Calu3 (cell line): ENCODE measurements around the gene C5AR2. TPM values are rescaled to one million over a fixed set of nuclear protein-coding genes. Genes with fewer than 3 reads are reported as not detected.
A peak's percentile ranks its signal among the peaks of the same experiment; 100 is the strongest.

Source experiments
- BruUV-seq: library from RNA; stranded (reverse); fragments of 400-500 nt; replicated peaks from 2 replicates; lab custom pipeline; 2021; lab: Mats Ljungman, UMichigan
- CTCF ChIA-PET: fragments of 300-600 bp; sonication (Branson Sonifier 250); formaldehyde crosslinking; loops from one replicate; lab custom pipeline; 2022; ENCODE audit warnings: antibody characterized with exemption; lab: Charles Lee
- DNase-seq: peaks from one replicate; pipeline ENCODE4 v3.0.0; 2022
- H3K27ac Mint-ChIP-seq: one replicate; pipeline ENCODE4 v1.8.0; 2022; ENCODE audit warnings: mixed read lengths; ENCODE audit not compliant: unreplicated experiment
- H3K27me3 Mint-ChIP-seq: one replicate; pipeline ENCODE4 v1.8.0; 2022; ENCODE audit warnings: mixed read lengths; ENCODE audit not compliant: unreplicated experiment
- H3K36me3 Mint-ChIP-seq: one replicate; pipeline ENCODE4 v1.8.0; 2022; ENCODE audit warnings: mild to moderate bottlenecking, moderate library complexity, mixed read lengths; ENCODE audit not compliant: insufficient read depth, unreplicated experiment
- H3K4me1 Mint-ChIP-seq: one replicate; pipeline ENCODE4 v1.8.0; 2022; ENCODE audit warnings: mild to moderate bottlenecking, low read depth, mixed read lengths; ENCODE audit not compliant: unreplicated experiment
- H3K4me3 Mint-ChIP-seq: one replicate; pipeline ENCODE4 v1.8.0; 2022; ENCODE audit warnings: mild to moderate bottlenecking, low read depth, moderate library complexity, mixed read lengths; ENCODE audit not compliant: unreplicated experiment
- H3K9me3 Mint-ChIP-seq: one replicate; pipeline ENCODE4 v1.8.0; 2022; ENCODE audit warnings: low read depth, mixed read lengths; ENCODE audit not compliant: unreplicated experiment
- intact Hi-C: fragments of 100-400 bp; cut with micrococcal nuclease; formaldehyde crosslinking; loops from one replicate; pipeline ENCODE4 v1.10.0; 2022; ENCODE audit not compliant: unreplicated experiment
- total RNA-seq: library from RNA; stranded (reverse); gene quantifications from 2 replicates; pipeline ENCODE4 v1.2.3, GENCODE V29; 2022
- TF ChIP-seq, protein P1 (sequence below): fragments of 200-600 bp; IDR thresholded peaks from one replicate; pipeline ENCODE4 v1.8.0; 2022; ENCODE audit warnings: antibody characterized with exemption; ENCODE audit not compliant: unreplicated experiment

The C5AR2 gene
- total RNA-seq, 1 experiment from 2014 or later, result 0.31 TPM

DNA sequence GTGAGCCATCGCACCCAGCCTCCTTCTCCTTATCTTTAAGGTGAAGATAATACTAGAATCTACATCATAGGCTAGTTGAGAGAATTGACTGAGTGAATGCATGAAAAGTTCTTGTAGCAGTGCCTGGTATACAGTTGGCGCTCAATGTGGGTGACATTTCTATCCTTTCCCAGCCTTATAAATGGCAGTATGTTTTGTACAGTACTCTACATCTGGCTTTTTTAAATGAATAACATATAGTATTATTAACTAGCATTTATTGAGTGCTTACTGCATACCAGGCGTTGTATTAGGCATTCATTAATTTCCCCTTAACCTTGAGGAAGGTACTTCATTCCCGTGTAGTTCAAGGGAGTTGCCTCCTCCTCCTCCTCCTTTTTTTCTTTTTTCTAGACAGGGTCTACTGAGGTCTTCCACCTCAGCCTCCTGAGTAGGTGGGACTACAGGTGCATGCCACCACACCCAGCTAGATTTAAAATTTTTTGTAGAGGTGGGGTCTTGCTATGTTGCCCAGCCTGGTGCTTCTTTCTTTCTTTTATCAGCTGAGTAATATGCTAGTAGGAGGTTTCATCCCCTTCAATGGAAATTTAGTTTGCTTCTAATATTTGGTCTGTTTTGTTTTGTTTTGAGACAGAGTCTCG lies 19.5 kb upstream of the C5AR2 start:
- CTCF ChIA-PET, result interaction anchor here (1.2 kb wide), 1 partner anchor 37 kb away, joined by 4 read pairs; the partner anchor contains the start of gene DHX34
- intact Hi-C loops, result no loop called here
- peaks cover 36% of the 10 kb centered on the region for H3K4me1 Mint-ChIP-seq
- no TSS peak for BruUV-seq
- peak overlapping the region; percentile 78 for H3K27ac Mint-ChIP-seq
- no peak for DNase-seq
- H3K9me3 Mint-ChIP-seq, result no peaks in the 10 kb centered on the region
- TF ChIP-seq, protein P1, sequence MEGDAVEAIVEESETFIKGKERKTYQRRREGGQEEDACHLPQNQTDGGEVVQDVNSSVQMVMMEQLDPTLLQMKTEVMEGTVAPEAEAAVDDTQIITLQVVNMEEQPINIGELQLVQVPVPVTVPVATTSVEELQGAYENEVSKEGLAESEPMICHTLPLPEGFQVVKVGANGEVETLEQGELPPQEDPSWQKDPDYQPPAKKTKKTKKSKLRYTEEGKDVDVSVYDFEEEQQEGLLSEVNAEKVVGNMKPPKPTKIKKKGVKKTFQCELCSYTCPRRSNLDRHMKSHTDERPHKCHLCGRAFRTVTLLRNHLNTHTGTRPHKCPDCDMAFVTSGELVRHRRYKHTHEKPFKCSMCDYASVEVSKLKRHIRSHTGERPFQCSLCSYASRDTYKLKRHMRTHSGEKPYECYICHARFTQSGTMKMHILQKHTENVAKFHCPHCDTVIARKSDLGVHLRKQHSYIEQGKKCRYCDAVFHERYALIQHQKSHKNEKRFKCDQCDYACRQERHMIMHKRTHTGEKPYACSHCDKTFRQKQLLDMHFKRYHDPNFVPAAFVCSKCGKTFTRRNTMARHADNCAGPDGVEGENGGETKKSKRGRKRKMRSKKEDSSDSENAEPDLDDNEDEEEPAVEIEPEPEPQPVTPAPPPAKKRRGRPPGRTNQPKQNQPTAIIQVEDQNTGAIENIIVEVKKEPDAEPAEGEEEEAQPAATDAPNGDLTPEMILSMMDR, result no peak
- H3K27me3 Mint-ChIP-seq, result peaks cover 13% of the 10 kb centered on the region
- H3K4me3 Mint-ChIP-seq, result no peak overlapping the region
- peaks cover 30% of the 10 kb centered on the region for H3K36me3 Mint-ChIP-seq

DNA sequence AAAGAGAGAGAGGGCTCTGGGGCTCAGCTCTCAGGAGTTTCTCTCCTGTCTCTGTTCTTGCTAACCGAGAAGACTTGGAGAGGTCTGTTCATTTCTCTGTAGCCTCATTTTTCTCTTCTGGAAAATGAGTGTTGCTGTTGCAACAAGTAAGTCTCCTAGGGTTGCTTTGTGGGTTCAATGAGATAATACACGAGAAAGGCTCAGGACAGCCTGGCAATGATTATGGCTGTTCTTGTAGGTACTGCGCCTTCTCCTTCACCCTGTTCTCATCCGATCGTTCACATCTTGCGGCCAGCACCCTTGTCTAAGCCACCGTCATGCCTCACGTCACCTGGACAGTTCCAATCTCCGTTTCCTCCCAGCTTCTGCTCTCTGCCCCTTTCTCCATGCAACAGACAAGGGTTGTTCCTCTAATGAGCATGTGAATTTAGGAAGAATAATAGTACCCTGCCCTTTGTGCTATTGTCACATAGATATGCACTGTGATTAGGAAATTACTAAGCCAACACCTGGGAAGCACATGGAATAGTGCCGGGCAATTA lies 18.1 kb upstream of the C5AR2 start:
- no peak for DNase-seq
- peaks cover 30% of the 10 kb centered on the region for H3K36me3 Mint-ChIP-seq
- H3K27ac Mint-ChIP-seq, result peak overlapping the region; percentile 78
- intact Hi-C loops, result no loop called here
- no peaks in the 10 kb centered on the region for H3K9me3 Mint-ChIP-seq
- no TSS peak for BruUV-seq
- peaks cover 13% of the 10 kb centered on the region for H3K27me3 Mint-ChIP-seq
- H3K4me3 Mint-ChIP-seq, result no peak overlapping the region
- TF ChIP-seq, protein P1, result no peak
- H3K4me1 Mint-ChIP-seq, result peaks cover 36% of the 10 kb centered on the region
- CTCF ChIA-PET, result interaction anchor here (0.7 to 1.2 kb wide), 3 partner anchors 8 to 201 kb away, joined by 3 to 4 read pairs (median 4); partner anchors contain the start of genes DHX34 and ZC3H4

DNA sequence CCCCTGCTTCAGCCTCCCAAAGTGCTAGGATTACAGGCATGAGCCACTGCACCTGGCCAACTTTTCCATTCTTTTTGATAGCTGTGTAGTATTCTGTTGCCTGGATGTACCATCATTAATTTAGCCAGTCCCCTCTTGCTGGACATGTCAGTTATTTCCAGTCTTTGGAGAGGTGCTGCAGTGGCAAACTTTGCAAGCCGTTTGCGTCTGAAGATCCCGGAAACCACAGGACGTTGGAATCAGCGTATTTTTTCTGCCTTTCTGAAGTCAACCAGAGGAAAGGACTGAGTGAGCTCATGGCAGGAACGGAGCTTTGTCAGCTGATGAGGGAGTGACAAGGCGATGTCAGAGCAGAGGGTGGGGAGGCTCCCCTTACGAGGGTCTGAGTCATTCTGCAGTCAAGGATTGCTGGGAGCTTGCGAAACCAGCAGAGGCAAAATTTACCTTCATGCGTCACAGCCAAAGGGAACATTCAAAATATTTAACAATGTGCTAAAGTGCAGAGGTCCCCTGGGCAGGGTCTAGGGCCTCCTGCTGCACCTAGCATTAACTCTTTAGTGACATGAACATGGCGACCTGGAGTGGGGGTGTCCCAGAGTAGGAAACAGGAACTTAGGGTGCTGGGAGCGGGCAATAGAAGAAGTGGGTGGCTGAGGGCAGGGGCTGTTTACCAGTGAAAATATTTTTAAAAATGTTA lies 16.7 kb upstream of the C5AR2 start:
- H3K4me3 Mint-ChIP-seq, result peak overlapping the region; percentile 39
- TF ChIP-seq, protein P1, result no peak

DNA sequence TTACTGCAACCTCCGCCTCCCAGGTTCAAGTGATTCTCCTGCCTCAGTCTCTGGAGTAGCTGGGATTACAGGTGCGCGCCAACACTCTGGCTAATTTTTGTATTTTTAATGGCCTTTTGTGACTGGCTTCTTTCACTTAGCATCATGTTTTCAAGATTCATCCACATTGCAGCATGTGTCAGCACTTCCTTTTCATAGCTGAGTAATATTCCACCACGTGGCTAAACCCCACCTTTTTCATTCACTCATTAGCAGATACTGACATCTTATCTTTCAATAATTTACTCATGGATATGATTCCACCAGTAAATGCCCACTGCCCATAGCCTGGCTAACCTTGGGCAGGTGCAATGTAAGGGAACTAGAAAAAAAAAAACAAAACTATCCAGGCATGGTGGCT lies 15.5 kb upstream of the C5AR2 start:
- no peak overlapping the region for H3K4me3 Mint-ChIP-seq
- H3K27me3 Mint-ChIP-seq, result peaks cover 17% of the 10 kb centered on the region
- BruUV-seq, result no TSS peak
- H3K4me1 Mint-ChIP-seq, result peaks cover 36% of the 10 kb centered on the region
- H3K36me3 Mint-ChIP-seq, result peaks cover 24% of the 10 kb centered on the region
- TF ChIP-seq, protein P1, result no peak
- CTCF ChIA-PET, result no interaction called here
- no peak for DNase-seq
- intact Hi-C loops, result no loop called here
- peak overlapping the region; percentile 74 for H3K27ac Mint-ChIP-seq
- no peaks in the 10 kb centered on the region for H3K9me3 Mint-ChIP-seq

More for the DNA sequence above, 16.7 kb upstream of the C5AR2 start:
- H3K27ac Mint-ChIP-seq, result peak overlapping the region; percentile 74
- no peaks in the 10 kb centered on the region for H3K9me3 Mint-ChIP-seq
- H3K4me1 Mint-ChIP-seq, result peaks cover 36% of the 10 kb centered on the region
- H3K36me3 Mint-ChIP-seq, result peaks cover 24% of the 10 kb centered on the region
- DNase-seq, result peak; percentile 87
- intact Hi-C loops, result no loop called here
- CTCF ChIA-PET, result interaction anchor here (0.6 to 1.4 kb wide), 4 partner anchors 10 to 207 kb away, joined by 3 to 7 read pairs (median 4); partner anchors contain the start of gene DHX34
- H3K27me3 Mint-ChIP-seq, result peaks cover 7% of the 10 kb centered on the region
- no TSS peak for BruUV-seq
